HepG2 (cell line): ENCODE data around the gene RELL2. TPM values are rescaled to one million over a fixed set of nuclear protein-coding genes. Genes with fewer than 3 reads are reported as not detected.

ENCODE experiments used
- ATF6 ChIP-seq: sonication (generic); formaldehyde crosslinking; conservative IDR thresholded peaks from 2 replicates; pipeline ENCODE4 v1.4.0; 2020; ENCODE audit warnings: missing genetic modification reagents
- CBX2 ChIP-seq, 2 experiments: fragments of 200-600 bp in 1 of 2; sonication (generic); formaldehyde crosslinking in 1 of 2; IDR thresholded peaks; 2 replicates each; pipeline versions ENCODE4 v1.7.0 to v1.8.1; 2018 to 2022; ENCODE audit warnings: low read depth in 2 of 2, low read length in 1 of 2, mild to moderate bottlenecking in 1 of 2, missing genetic modification reagents in 1 of 2
- DMAP1 ChIP-seq: IDR thresholded peaks from 2 replicates; pipeline ENCODE4 v1.6.1; 2016
- DMTF1 ChIP-seq: sonication (generic); formaldehyde crosslinking; IDR thresholded peaks from 2 replicates; pipeline ENCODE4 v1.4.0; 2020; ENCODE audit warnings: mild to moderate bottlenecking, missing genetic modification reagents
- FOXK1 ChIP-seq: sonication (generic); formaldehyde crosslinking; IDR thresholded peaks from 2 replicates; pipeline ENCODE4 v1.4.0; 2020; ENCODE audit warnings: low read depth, missing genetic modification reagents, borderline replicate concordance
- HOXA7 ChIP-seq: sonication (generic); formaldehyde crosslinking; IDR thresholded peaks from 2 replicates; pipeline ENCODE4 v1.8.1; 2022; ENCODE audit warnings: mild to moderate bottlenecking, missing genetic modification reagents, moderate library complexity
- HOXD1 ChIP-seq: sonication (generic); formaldehyde crosslinking; IDR thresholded peaks from 2 replicates; pipeline ENCODE4 v1.5.0; 2020; ENCODE audit warnings: missing genetic modification reagents
- KDM6A ChIP-seq: IDR thresholded peaks from 2 replicates; pipeline ENCODE4 v1.6.1; 2016; ENCODE audit warnings: low read depth
- MAZ ChIP-seq, 2 experiments: sonication (generic) in 1 of 2; formaldehyde crosslinking in 1 of 2; IDR thresholded peaks; 2 replicates each; pipeline versions ENCODE4 v1.5.0 to v1.6.1; 2012 to 2020; ENCODE audit warnings: low read depth in 2 of 2, mild to moderate bottlenecking in 2 of 2, borderline replicate concordance in 1 of 2, improper control_type of control experiment in 1 of 2, low read length in 1 of 2, missing genetic modification reagents in 1 of 2, moderate library complexity in 1 of 2
- MNT ChIP-seq: fragments of 450-650 bp; IDR thresholded peaks from 2 replicates; pipeline ENCODE4 v1.6.1; 2016
- MXI1 ChIP-seq: IDR thresholded peaks from 3 replicates; pipeline ENCODE4 v1.6.1; 2012; ENCODE audit warnings: low read depth, low read length, inconsistent platforms, borderline replicate concordance
- NR2F6 ChIP-seq, 2 experiments: IDR thresholded peaks; 2 replicates each; pipeline ENCODE4 v1.6.1; 2016; ENCODE audit warnings: antibody characterized with exemption in 1 of 2, mild to moderate bottlenecking in 1 of 2
- SCMH1 ChIP-seq: sonication (generic); formaldehyde crosslinking; IDR thresholded peaks from 2 replicates; pipeline ENCODE4 v1.9.0; 2021; ENCODE audit warnings: missing genetic modification reagents, mild to moderate bottlenecking, borderline replicate concordance
- SNAI1 ChIP-seq: sonication (generic); formaldehyde crosslinking; IDR thresholded peaks from 2 replicates; pipeline ENCODE4 v1.5.0; 2020; ENCODE audit warnings: mild to moderate bottlenecking, missing genetic modification reagents, borderline replicate concordance
- SNAPC2 ChIP-seq: sonication (generic); formaldehyde crosslinking; IDR thresholded peaks from 2 replicates; pipeline ENCODE4 v1.8.1; 2022; ENCODE audit warnings: mild to moderate bottlenecking, missing genetic modification reagents
- STAT5B ChIP-seq: sonication (generic); formaldehyde crosslinking; IDR thresholded peaks from 2 replicates; pipeline ENCODE4 v1.4.0; 2020; ENCODE audit warnings: missing genetic modification reagents
- TOE1 ChIP-seq: sonication (generic); formaldehyde crosslinking; IDR thresholded peaks from 2 replicates; pipeline ENCODE4 v1.4.0; 2020; ENCODE audit warnings: mild to moderate bottlenecking, missing genetic modification reagents
- ZBTB7B ChIP-seq: sonication (generic); formaldehyde crosslinking; IDR thresholded peaks from 2 replicates; pipeline ENCODE4 v1.4.0; 2020; ENCODE audit warnings: missing genetic modification reagents
- ZEB1 ChIP-seq: IDR thresholded peaks from 2 replicates; pipeline ENCODE4 v1.6.1; 2012; ENCODE audit warnings: mild to moderate bottlenecking, low read depth, inconsistent platforms; ENCODE audit not compliant: insufficient replicate concordance
- ZNF317 ChIP-seq: sonication (generic); formaldehyde crosslinking; IDR thresholded peaks from 2 replicates; pipeline ENCODE4 v1.5.0; 2020; ENCODE audit warnings: mild to moderate bottlenecking, missing genetic modification reagents
- ZNF337 ChIP-seq: sonication (generic); formaldehyde crosslinking; IDR thresholded peaks from 2 replicates; pipeline ENCODE4 v1.5.1; 2020; ENCODE audit warnings: missing genetic modification reagents, low read depth, mild to moderate bottlenecking, borderline replicate concordance
- ZNF784 ChIP-seq: sonication (generic); formaldehyde crosslinking; IDR thresholded peaks from 2 replicates; pipeline ENCODE4 v1.5.1; 2020; ENCODE audit warnings: missing genetic modification reagents, mild to moderate bottlenecking, borderline replicate concordance
- polyA plus RNA-seq, 8 experiments: library from polyadenylated mRNA; depleted of rRNA in 3 of 8; stranded (reverse) in 7 of 8; unstranded in 1 of 8; fragments of >200 nt; fragmentation: Illumina TruSeq in 4 of 8; extraction: Trizol in 4 of 8; gene quantifications; 2 replicates each; pipeline versions ENCODE4 v1.2.1 to v1.2.3, GENCODE V29; 2011 to 2016; ENCODE audit warnings: low read depth in 4 of 8, missing spikeins in 1 of 8, mixed read lengths in 1 of 8; ENCODE audit not compliant: insufficient read depth in 1 of 8
- total RNA-seq, 5 experiments: library from RNA; depleted of rRNA; stranded (reverse); fragments of >200 nt; fragmentation: Illumina TruSeq; extraction: Trizol; gene quantifications; 2 replicates each; pipeline ENCODE4 v1.2.3, GENCODE V29; 2016; ENCODE audit warnings: low read depth in 1 of 5

Gene RELL2
- total and polyA plus RNA-seq, 2 of the 13 experiments (the other 11 are each of a cell fraction or from before 2014, with no cell fraction given), result 6.4 to 8.3 TPM

- TF ChIP-seq STAT5B (CRISPR knock-in tag), result no peak
- peak; percentile 93 for TF ChIP-seq MNT
- TF ChIP-seq KDM6A (CRISPR knock-in tag), result no peak
- no peak for TF ChIP-seq HOXA7 (CRISPR knock-in tag)
- peak; percentile 86; the same call in 1 of the 2 replicates for TF ChIP-seq MAZ (IDR thresholded peaks at IDR 0.05; ENCODE audit: borderline replicate concordance, low read depth, low read length)
- peak; percentile 90 for TF ChIP-seq MAZ (CRISPR knock-in tag; IDR thresholded peaks at IDR 0.05; ENCODE audit: low read depth)
- TF ChIP-seq ZNF317 (CRISPR knock-in tag), result peak; percentile 78
- TF ChIP-seq DMTF1 (CRISPR knock-in tag), result no peak
- TF ChIP-seq SCMH1 (CRISPR knock-in tag), result no peak
- no peak; the same call in 1 of the 2 replicates for TF ChIP-seq ZBTB7B (CRISPR knock-in tag)
- peak; percentile 25; the same call in 1 of the 2 replicates for TF ChIP-seq FOXK1 (CRISPR knock-in tag)
- no peak; the same call in 1 of the 2 replicates for TF ChIP-seq ATF6 (CRISPR knock-in tag)
- peak; percentile 47 for TF ChIP-seq ZEB1
- TF ChIP-seq ZNF337, result 0 out of 2 replicates have a peak, but pooled peaks have one; percentile 8
- peak; percentile 74 for TF ChIP-seq TOE1 (CRISPR knock-in tag)
- TF ChIP-seq ZNF784, result no peak
- TF ChIP-seq NR2F6 (IDR thresholded peaks at IDR 0.05), result no peak
- TF ChIP-seq NR2F6 (CRISPR knock-in tag; IDR thresholded peaks at IDR 0.05), result peak; percentile 64; the same call in 1 of the 2 replicates
- TF ChIP-seq MXI1, result peak; percentile 99
- peak; percentile 82; the same call in 1 of the 2 replicates for TF ChIP-seq SNAI1 (CRISPR knock-in tag)
- no peak; the same call in 1 of the 2 replicates for TF ChIP-seq SNAPC2 (CRISPR knock-in tag)
- no peak for TF ChIP-seq CBX2 (IDR thresholded peaks at IDR 0.05; ENCODE audit: low read depth, low read length)
- TF ChIP-seq CBX2 (CRISPR knock-in tag; IDR thresholded peaks at IDR 0.05; ENCODE audit: low read depth), result no peak
- peak; percentile 89 for TF ChIP-seq HOXD1 (CRISPR knock-in tag)
- peak; percentile 86 for TF ChIP-seq DMAP1 (CRISPR knock-in tag)
Observed at GRCh38 chr5:141618804-141619554, 17.8 kb upstream of the RELL2 start, which contains the start of gene DIAPH1 (continued).
